H1 (cell line): ENCODE measurements around the gene PLXND1. TPM values are rescaled to one million over a fixed set of nuclear protein-coding genes. Genes with fewer than 3 reads are reported as not detected.

Source experiments
- CTCF ChIA-PET: fragments of 300-600 bp; sonication (Branson Sonifier 250); formaldehyde crosslinking; loops from one replicate; lab custom pipeline; 2021; ENCODE audit not compliant: partially characterized antibody; lab: Charles Lee
- POLR2A ChIA-PET: fragments of 300-600 bp; sonication (Branson Sonifier 250); formaldehyde crosslinking; loops from one replicate; lab custom pipeline; 2021; ENCODE audit warnings: inconsistent platforms; ENCODE audit not compliant: partially characterized antibody; lab: Charles Lee
- DNase-seq, 2 experiments: peaks; one replicate each; pipeline versions ENCODE4 v3.0.0 to v3.0.0-alpha.2; 2010 to 2022; ENCODE audit warnings: low spot score in 2 of 2, low read depth in 1 of 2, mixed read lengths in 1 of 2
- FAIRE-seq: peaks from 2 replicates; lab custom pipeline; 2011; peaks lifted over from hg19 to GRCh38; lab: Jason Lieb, UNC
- H2AFZ ChIP-seq: 2 replicates; pipeline ENCODE4 v1.8.1; 2012; ENCODE audit warnings: low read length, inconsistent platforms
- H2AK5ac ChIP-seq: 2 replicates; pipeline ENCODE4 v1.6.1; 2013; ENCODE audit warnings: low read depth, low read length
- H2BK120ac ChIP-seq: replicated peaks from 2 replicates; pipeline ENCODE3; 2013; ENCODE audit warnings: low read depth, low read length, inconsistent platforms
- H2BK12ac ChIP-seq: 2 replicates; pipeline ENCODE4 v1.6.1; 2013; ENCODE audit warnings: low read depth, low read length
- H2BK15ac ChIP-seq: 2 replicates; pipeline ENCODE4 v1.6.1; 2013; ENCODE audit warnings: low read length
- H2BK20ac ChIP-seq: 2 replicates; pipeline ENCODE4 v1.6.1; 2013; ENCODE audit warnings: low read length
- H2BK5ac ChIP-seq: 2 replicates; pipeline ENCODE4 v1.6.1; 2013; ENCODE audit warnings: low read depth, low read length
- H3K14ac ChIP-seq: 2 replicates; pipeline ENCODE4 v1.6.1; 2013; ENCODE audit warnings: inconsistent platforms; ENCODE audit not compliant: insufficient read length
- H3K18ac ChIP-seq: 2 replicates; pipeline ENCODE4 v1.6.1; 2013; ENCODE audit warnings: low read length; ENCODE audit errors: extremely low read depth
- H3K23ac ChIP-seq: 2 replicates; pipeline ENCODE4 v1.6.1; 2013; ENCODE audit warnings: inconsistent platforms; ENCODE audit not compliant: insufficient read length
- H3K23me2 ChIP-seq: 2 replicates; pipeline ENCODE4 v1.6.1; 2013; ENCODE audit warnings: low read depth, low read length
- H3K27ac ChIP-seq: 2 replicates; pipeline ENCODE4 v1.6.1; 2011; ENCODE audit warnings: low read depth, low read length, inconsistent platforms
- H3K27me3 ChIP-seq, 4 experiments: replicated peaks in 1 of 4; 1 replicate in 1 of 4; 2 replicates in 3 of 4; pipeline versions ENCODE4 v1.6.1 to v1.8.1; 2011 to 2013; ENCODE audit warnings: low read length in 3 of 4, mild to moderate bottlenecking in 3 of 4, inconsistent platforms in 2 of 4, mixed read lengths in 2 of 4, moderate library complexity in 1 of 4; ENCODE audit not compliant: control insufficient read depth in 3 of 4, insufficient read depth in 3 of 4; ENCODE audit errors: extremely low read depth in 1 of 4
- H3K36me3 ChIP-seq, 4 experiments: 2 replicates each; pipeline versions ENCODE4 v1.6.1 to v1.8.1; 2011 to 2013; ENCODE audit warnings: mild to moderate bottlenecking in 4 of 4, low read length in 3 of 4, moderate library complexity in 2 of 4, control low read depth in 1 of 4, inconsistent platforms in 1 of 4; ENCODE audit not compliant: insufficient read depth in 4 of 4, control insufficient read depth in 2 of 4
- H3K4ac ChIP-seq: replicated peaks from 2 replicates; pipeline ENCODE3; 2013; ENCODE audit warnings: low read length, low read depth, mixed read lengths, inconsistent platforms; ENCODE audit not compliant: insufficient read length
- H3K4me1 ChIP-seq, 4 experiments: replicated peaks in 1 of 4; 1 replicate in 1 of 4; 2 replicates in 3 of 4; pipeline versions ENCODE4 v1.6.1 to v1.8.1; 2011 to 2013; ENCODE audit warnings: low read length in 3 of 4, inconsistent platforms in 2 of 4, mixed read lengths in 1 of 4; ENCODE audit not compliant: insufficient read depth in 4 of 4, control insufficient read depth in 3 of 4
- H3K4me2 ChIP-seq, 2 experiments: 2 replicates each; pipeline versions ENCODE4 v1.6.1 to v1.8.1; 2011 to 2013; ENCODE audit warnings: low read depth in 2 of 2, low read length in 2 of 2, control low read depth in 1 of 2, inconsistent platforms in 1 of 2, mild to moderate bottlenecking in 1 of 2; ENCODE audit not compliant: insufficient read depth in 1 of 2
- H3K4me3 ChIP-seq, 4 experiments: fragments of 200-600, 300-600 bp in 1 of 4; sonication (generic), shearing (Covaris generic), sonication (Bioruptor Twin) in 1 of 4; 2 replicates each; pipeline versions ENCODE4 v1.5.1 to v1.8.1; 2011 to 2016; ENCODE audit warnings: low read length in 4 of 4, low read depth in 3 of 4, control low read depth in 2 of 4, inconsistent platforms in 2 of 4, mild to moderate bottlenecking in 2 of 4, mixed read lengths in 1 of 4, moderate library complexity in 1 of 4; ENCODE audit not compliant: insufficient read depth in 2 of 4; ENCODE audit errors: extremely low read depth in 1 of 4
- H3K56ac ChIP-seq: replicated peaks from 2 replicates; pipeline ENCODE3; 2013; ENCODE audit warnings: low read depth, mild to moderate bottlenecking, mixed read lengths, low read length, inconsistent platforms; ENCODE audit not compliant: insufficient read length
- H3K79me1 ChIP-seq: 2 replicates; pipeline ENCODE4 v1.6.1; 2013; ENCODE audit warnings: low read depth, low read length, control low read depth
- H3K79me2 ChIP-seq, 2 experiments: 2 replicates each; pipeline versions ENCODE4 v1.6.1 to v1.8.1; 2012 to 2013; ENCODE audit warnings: low read length in 2 of 2, mild to moderate bottlenecking in 2 of 2, inconsistent platforms in 1 of 2; ENCODE audit not compliant: insufficient read depth in 2 of 2, control insufficient read depth in 1 of 2
- H3K9ac ChIP-seq, 4 experiments: replicated peaks in 1 of 4; 1 replicate in 1 of 4; 2 replicates in 3 of 4; pipeline versions ENCODE4 v1.6.1 to v1.8.1; 2011 to 2013; ENCODE audit warnings: low read depth in 3 of 4, low read length in 3 of 4, control low read depth in 2 of 4, mild to moderate bottlenecking in 2 of 4, moderate library complexity in 2 of 4, inconsistent platforms in 1 of 4; ENCODE audit errors: extremely low read depth in 1 of 4
- H3K9me3 ChIP-seq, 2 experiments: 2 replicates each; pipeline versions ENCODE4 v1.6.1 to v1.8.1; 2012 to 2013; ENCODE audit warnings: mild to moderate bottlenecking in 2 of 2, moderate library complexity in 2 of 2, control low read depth in 1 of 2, inconsistent platforms in 1 of 2, low read depth in 1 of 2, low read length in 1 of 2, mixed read lengths in 1 of 2; ENCODE audit not compliant: insufficient read depth in 2 of 2
- H4K20me1 ChIP-seq, 2 experiments: replicated peaks in 1 of 2; 2 replicates each; pipeline versions ENCODE3 to v1.8.1; 2011 to 2013; ENCODE audit warnings: inconsistent platforms in 2 of 2, low read length in 2 of 2, mild to moderate bottlenecking in 1 of 2; ENCODE audit not compliant: insufficient read depth in 2 of 2, control insufficient read depth in 1 of 2
- H4K5ac ChIP-seq: 2 replicates; pipeline ENCODE4 v1.6.1; 2013; ENCODE audit warnings: low read length, low read depth, mixed read lengths, inconsistent platforms; ENCODE audit not compliant: insufficient read length
- H4K8ac ChIP-seq: 2 replicates; pipeline ENCODE4 v1.8.0; 2013; ENCODE audit warnings: mild to moderate bottlenecking, moderate library complexity, low read length, inconsistent platforms; ENCODE audit not compliant: insufficient read depth; ENCODE audit errors: extremely low read depth
- H4K91ac ChIP-seq: replicated peaks from 2 replicates; pipeline ENCODE3; 2013; ENCODE audit warnings: low read length, mixed read lengths, inconsistent platforms; ENCODE audit not compliant: insufficient read length
- CBX8 ChIP-seq: fragments of 300-800, 300-1000 bp; sonication (generic); IDR thresholded peaks from 2 replicates; pipeline ENCODE4 v1.7.1; 2016; ENCODE audit warnings: low read depth, low read length, borderline replicate concordance
- RXRA ChIP-seq: IDR thresholded peaks from 2 replicates; pipeline ENCODE4 v1.6.1; 2011; ENCODE audit warnings: low read depth, mild to moderate bottlenecking, low read length, moderate library complexity; ENCODE audit not compliant: insufficient read depth
- SP2 ChIP-seq: IDR thresholded peaks from 2 replicates; pipeline ENCODE4 v1.6.1; 2012; ENCODE audit warnings: mild to moderate bottlenecking, low read length, inconsistent platforms
- WGBS, 2 experiments: shearing (Covaris generic) in 1 of 2; methylation state at CpG; one replicate each; pipeline versions ENCODE4 v1.1.6 to v1.1.7; 2013 to 2015; ENCODE audit warnings: low lambda C conversion rate in 2 of 2, mixed read lengths in 2 of 2, inconsistent platforms in 1 of 2, low coverage in 1 of 2, missing lambda C conversion rate in 1 of 2; ENCODE audit not compliant: insufficient replicate concordance in 2 of 2, insufficient coverage in 1 of 2, insufficient read length in 1 of 2; ENCODE audit errors: extremely low coverage in 1 of 2, missing lambda C conversion rate in 1 of 2; 5-methylcytosine and 5-hydroxymethylcytosine counted together
- polyA plus RNA-seq, 7 experiments: library from polyadenylated mRNA; depleted of rRNA in 3 of 7; stranded (reverse) in 5 of 7; unstranded in 2 of 7; fragments of >200 nt in 5 of 7; fragments of 200-250 nt in 2 of 7; gene quantifications; 1 replicate in 5 of 7; 2 replicates in 1 of 7; 4 replicates in 1 of 7; pipeline versions ENCODE4 v1.2.1 to v1.2.3, GENCODE V29; 2011 to 2013; ENCODE audit warnings: missing spikeins in 2 of 7, mixed read lengths in 2 of 7
- total RNA-seq: library from RNA; stranded (reverse); fragmentation: NEBNext Ultra II Directional; extraction: Animal tissue kit (Norgen Biotek cat#: 25700); gene quantifications from 2 replicates; pipeline ENCODE4 v1.2.1, GENCODE V29; 2021

Gene PLXND1
- total and polyA plus RNA-seq, 2 of the 8 experiments (the other 6 are each of a cell fraction or from before 2014, with no cell fraction given), result 17.7 to 66.4 TPM

DNA sequence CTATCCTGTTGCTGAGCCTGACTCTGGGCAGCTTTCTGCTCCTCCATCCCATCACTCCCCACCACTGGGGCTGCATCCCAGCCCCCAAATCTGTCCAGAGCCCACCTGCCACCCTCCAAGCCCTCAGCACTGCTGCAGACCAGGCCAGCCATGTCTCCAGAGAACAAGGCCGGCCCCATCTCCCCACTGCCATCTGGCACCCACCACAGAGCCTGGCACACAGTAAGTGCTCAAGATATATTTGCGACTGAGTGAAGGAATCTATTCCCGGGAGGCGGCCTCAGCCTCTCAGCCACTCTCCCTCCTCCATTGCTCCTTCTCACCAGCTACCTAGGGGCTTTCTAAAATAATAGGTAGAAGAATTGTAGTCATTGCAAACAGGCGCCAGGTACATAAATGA, 4.8 kb downstream of the PLXND1 start:
- peak overlapping the region in 1 of 2 experiments; percentile 75; a peak in 1 of 4 replicates for H3K4me2 ChIP-seq
- H2BK12ac ChIP-seq, result peak overlapping the region; percentile 61; the same call in 1 of the 2 replicates
- H3K4me3 ChIP-seq, result no peak overlapping the region
- no peaks in the 10 kb centered on the region for H3K9me3 ChIP-seq
- no peak overlapping the region for H3K18ac ChIP-seq
- no peak overlapping the region for H3K9ac ChIP-seq
- peaks cover 5 to 20% of the 10 kb centered on the region in 2 experiments for H4K20me1 ChIP-seq
- no peak overlapping the region; the same call in 1 of the 2 replicates for H2AK5ac ChIP-seq
- peaks cover 18% of the 10 kb centered on the region; the same call in 1 of the 2 replicates for H3K23me2 ChIP-seq
- no peak overlapping the region for H3K14ac ChIP-seq
- H3K56ac ChIP-seq, result no peak overlapping the region
- H2BK120ac ChIP-seq, result no peak overlapping the region
- peaks cover 9 to 66% (median 55%) of the 10 kb centered on the region in 4 experiments for H3K4me1 ChIP-seq
- no peak overlapping the region; the same call in 1 of the 2 replicates for H4K8ac ChIP-seq
- H3K27me3 ChIP-seq, result peaks cover 7 to 24% (median 20%) of the 10 kb centered on the region in 4 experiments; a peak in 6 of 7 replicates
- no peak overlapping the region for H3K27ac ChIP-seq
- H3K23ac ChIP-seq, result no peak overlapping the region
- WGBS, 2 experiments, result 87% methylated on average over 5 of the region's 5 CpGs; no CpG with 5 or more reads in 1 of the 2 experiments
- no peaks in the 10 kb centered on the region; the same call in 1 of the 2 replicates for H3K79me1 ChIP-seq
- no peak overlapping the region for H2BK15ac ChIP-seq
- H2BK5ac ChIP-seq, result no peak overlapping the region
- FAIRE-seq (no peak), DNase-seq (no peak)
- peak overlapping the region; percentile 37 for H4K91ac ChIP-seq
- ChIA-PET POLR2A (no interaction called here), CTCF (interaction anchor here (1.5 to 1.9 kb wide), 2 partner anchors 8 to 10 kb away, joined by 4 to 11 read pairs; no protein-coding TSS in a partner anchor)
- no peak overlapping the region for H2BK20ac ChIP-seq
- H3K36me3 ChIP-seq, result no peaks in the 10 kb centered on the region; a peak in 1 of 8 replicates
- no peak overlapping the region for H3K4ac ChIP-seq
- H2AFZ ChIP-seq, result no peak overlapping the region
- peaks cover 4 to 24% of the 10 kb centered on the region in 2 experiments; a peak in 2 of 4 replicates for H3K79me2 ChIP-seq
- no peak overlapping the region for H4K5ac ChIP-seq
- TF ChIP-seq CBX8, result no peak
- no peak for TF ChIP-seq SP2
- no peak for TF ChIP-seq RXRA
